OCI-M2 (cell line): ENCODE results near the gene NUMB.

Experiments used
- DNase-seq: peaks from one replicate; lab custom pipeline; 2025; ENCODE audit not compliant: unreplicated experiment; lab: John Stamatoyannopoulos, UW

NUMB gene

GRCh38 chr14:73262427-73263183, 195.7 kb downstream of the NUMB start:
- no peak for DNase-seq

GRCh38 chr14:73261520-73262426, 196.6 kb downstream of the NUMB start:
- DNase-seq = no peak

GRCh38 chr14:73261075-73261474, 197.3 kb downstream of the NUMB start:
- DNase-seq = no peak

GRCh38 chr14:73260574-73260973, 197.8 kb downstream of the NUMB start:
- DNase-seq = no peak

- DNase-seq = no peak
Measured at GRCh38 chr14:73259837-73260236, 198.5 kb downstream of the NUMB start.

GRCh38 chr14:73258845-73259611, 199.3 kb downstream of the NUMB start:
- DNase-seq = no peak

GRCh38 chr14:73258076-73258475, 200.3 kb downstream of the NUMB start:
- no peak for DNase-seq

- no peak for DNase-seq
Measured at GRCh38 chr14:73255693-73256225, 202.6 kb downstream of the NUMB start.

GRCh38 chr14:73255005-73255400, 203.3 kb downstream of the NUMB start:
- no peak for DNase-seq

- DNase-seq = no peak
Measured at GRCh38 chr14:73254247-73255004, 203.9 kb downstream of the NUMB start.

- no peak for DNase-seq
Measured at GRCh38 chr14:73253721-73254120, 204.6 kb downstream of the NUMB start.

GRCh38 chr14:73253323-73253610, 205.1 kb downstream of the NUMB start:
- DNase-seq = no peak

- no peak for DNase-seq
Measured at GRCh38 chr14:73252491-73253322, 205.6 kb downstream of the NUMB start.

GRCh38 chr14:73251516-73252215, 206.7 kb downstream of the NUMB start:
- DNase-seq = no peak

- DNase-seq = no peak
Measured at GRCh38 chr14:73250781-73251500, 207.4 kb downstream of the NUMB start.

GRCh38 chr14:73250317-73250713, 208.0 kb downstream of the NUMB start:
- DNase-seq = no peak

- no peak for DNase-seq
Measured at GRCh38 chr14:73249564-73250316, 208.6 kb downstream of the NUMB start.

- DNase-seq = no peak
Measured at GRCh38 chr14:73249108-73249507, 209.2 kb downstream of the NUMB start.
